Neural progenitor cell (in vitro differentiated cells): ENCODE data around the gene OCA2. TPM values are rescaled to one million over a fixed set of nuclear protein-coding genes. Genes with fewer than 3 reads are reported as not detected.
"Not testable (repeated sequence)": the region's sequence is repeated elsewhere in the genome, so short reads cannot be mapped to it uniquely, and the experiment has no call there.

ENCODE experiments used
- DNase-seq: peaks from one replicate; pipeline ENCODE4 v3.0.0-alpha.2; 2016; ENCODE audit warnings: low spot score
- H2AFZ ChIP-seq: fragments of 200-600 bp; sonication (generic); replicated peaks from 2 replicates; pipeline ENCODE4 v1.6.1; 2016; ENCODE audit warnings: antibody characterized with exemption
- H3F3A ChIP-seq: fragments of 200-600 bp; sonication (generic); 2 replicates; pipeline ENCODE4 v1.6.1; 2016; ENCODE audit warnings: antibody characterized with exemption, low read depth
- H3K27ac ChIP-seq: fragments of 200-600 bp; sonication (generic); 2 replicates; pipeline ENCODE4 v1.5.1; 2016; ENCODE audit warnings: mild to moderate bottlenecking
- H3K27me3 ChIP-seq: fragments of 200-600 bp; sonication (generic); 2 replicates; pipeline ENCODE4 v1.6.1; 2016; ENCODE audit warnings: mild to moderate bottlenecking, moderate library complexity
- H3K36me3 ChIP-seq: fragments of 200-600 bp; sonication (generic); 2 replicates; pipeline ENCODE4 v1.5.1; 2016
- H3K4me1 ChIP-seq: fragments of 200-600 bp; sonication (generic); 2 replicates; pipeline ENCODE4 v1.6.1; 2016; ENCODE audit warnings: mixed run types
- H3K4me2 ChIP-seq: fragments of 200-600 bp; sonication (generic); 2 replicates; pipeline ENCODE4 v1.6.1; 2016
- H3K4me3 ChIP-seq: fragments of 200-600 bp; sonication (generic); 2 replicates; pipeline ENCODE4 v1.5.1; 2016
- H3K79me2 ChIP-seq: fragments of 200-600 bp; sonication (generic); 2 replicates; pipeline ENCODE4 v1.6.1; 2016; ENCODE audit warnings: low read depth
- H3K9ac ChIP-seq: fragments of 200-600 bp; sonication (generic); 2 replicates; pipeline ENCODE4 v1.6.1; 2016
- H3K9me3 ChIP-seq: fragments of 200-600 bp; sonication (generic); 2 replicates; pipeline ENCODE4 v1.5.1; 2016; ENCODE audit warnings: low read depth
- H4K20me1 ChIP-seq: fragments of 200-600 bp; sonication (generic); 2 replicates; pipeline ENCODE4 v1.6.1; 2016; ENCODE audit warnings: low read depth
- H3K27ac Mint-ChIP-seq: 3 replicates; pipeline ENCODE4 v1.8.0; 2021; ENCODE audit warnings: mixed read lengths
- H3K27me3 Mint-ChIP-seq: 2 replicates; pipeline ENCODE4 v1.8.0; 2022; ENCODE audit warnings: low read depth, mild to moderate bottlenecking, inconsistent platforms, moderate library complexity, mixed read lengths; ENCODE audit not compliant: insufficient read depth
- H3K36me3 Mint-ChIP-seq: 3 replicates; pipeline ENCODE4 v1.8.0; 2021; ENCODE audit warnings: mixed read lengths
- H3K4me1 Mint-ChIP-seq: 3 replicates; pipeline ENCODE4 v1.8.0; 2021; ENCODE audit warnings: mixed read lengths
- H3K4me3 Mint-ChIP-seq: 3 replicates; pipeline ENCODE4 v1.8.0; 2021; ENCODE audit warnings: mild to moderate bottlenecking, moderate library complexity, mixed read lengths
- H3K9me3 Mint-ChIP-seq: 3 replicates; pipeline ENCODE4 v1.8.0; 2020; ENCODE audit warnings: mixed read lengths
- CTCF ChIP-seq: fragments of 200-600 bp; sonication (generic); IDR thresholded peaks from 2 replicates; pipeline ENCODE4 v1.5.1; 2017; ENCODE audit warnings: antibody characterized with exemption, mild to moderate bottlenecking
- EZH2 ChIP-seq: fragments of 200-600 bp; sonication (generic); IDR thresholded peaks from 2 replicates; pipeline ENCODE4 v1.6.1; 2017; ENCODE audit warnings: antibody characterized with exemption, mild to moderate bottlenecking, moderate library complexity
- EZH2phosphoT487 ChIP-seq: fragments of 200-600 bp; sonication (generic); IDR thresholded peaks from 2 replicates; pipeline ENCODE4 v1.6.1; 2017; ENCODE audit warnings: antibody characterized with exemption
- total RNA-seq: library from RNA; depleted of rRNA; stranded (reverse); fragments of >200 nt; gene quantifications from 2 replicates; pipeline ENCODE4 v1.2.3, GENCODE V29; 2015; ENCODE audit warnings: low replicate concordance

OCA2 gene
- total RNA-seq, 1 donor from 2014 or later: 1.0 TPM

- Histone ChIP-seq H3K27ac (no peak overlapping the region), H3K36me3 (no peaks in the 10 kb centered on the region), H4K20me1 (no peaks in the 10 kb centered on the region), H3K4me3 (no peak overlapping the region), H3K4me1 (no peaks in the 10 kb centered on the region), H3K9me3 (no peaks in the 10 kb centered on the region), H3K79me2 (no peaks in the 10 kb centered on the region), H3K27me3 (no peaks in the 10 kb centered on the region), H3K4me2 (no peak overlapping the region), H2AFZ (no peak overlapping the region), H3K9ac (no peak overlapping the region), H3F3A (no peaks in the 10 kb centered on the region)
- Mint-ChIP-seq H3K4me3 (no peak overlapping the region), H3K27ac (no peak overlapping the region), H3K4me1 (peaks cover 21% of the 10 kb centered on the region), H3K36me3 (peaks cover 3% of the 10 kb centered on the region), H3K27me3 (peaks cover 2% of the 10 kb centered on the region), H3K9me3 (peaks cover 2% of the 10 kb centered on the region)
- DNase-seq: no peak
- TF ChIP-seq EZH2 (no peak), EZH2phosphoT487 (no peak), CTCF (no peak)
Observed at GRCh38 chr15:27850050-27850449, 249.1 kb downstream of the OCA2 start.

GRCh38 chr15:27848936-27849335 is 250.2 kb downstream of the OCA2 start:
- H3K9me3 ChIP-seq, H3K4me2 ChIP-seq, H2AFZ ChIP-seq, H3K9me3 Mint-ChIP-seq, H3K27ac ChIP-seq, H3K4me3 Mint-ChIP-seq, H3K4me1 ChIP-seq, H3K27me3 Mint-ChIP-seq, H3K27me3 ChIP-seq, H3K36me3 Mint-ChIP-seq, H3F3A ChIP-seq, H3K4me3 ChIP-seq, DNase-seq, H3K36me3 ChIP-seq, H3K79me2 ChIP-seq, H4K20me1 ChIP-seq, H3K9ac ChIP-seq, H3K27ac Mint-ChIP-seq: not testable (repeated sequence)
- H3K4me1 Mint-ChIP-seq: peaks cover 21% of the 10 kb centered on the region

DNA sequence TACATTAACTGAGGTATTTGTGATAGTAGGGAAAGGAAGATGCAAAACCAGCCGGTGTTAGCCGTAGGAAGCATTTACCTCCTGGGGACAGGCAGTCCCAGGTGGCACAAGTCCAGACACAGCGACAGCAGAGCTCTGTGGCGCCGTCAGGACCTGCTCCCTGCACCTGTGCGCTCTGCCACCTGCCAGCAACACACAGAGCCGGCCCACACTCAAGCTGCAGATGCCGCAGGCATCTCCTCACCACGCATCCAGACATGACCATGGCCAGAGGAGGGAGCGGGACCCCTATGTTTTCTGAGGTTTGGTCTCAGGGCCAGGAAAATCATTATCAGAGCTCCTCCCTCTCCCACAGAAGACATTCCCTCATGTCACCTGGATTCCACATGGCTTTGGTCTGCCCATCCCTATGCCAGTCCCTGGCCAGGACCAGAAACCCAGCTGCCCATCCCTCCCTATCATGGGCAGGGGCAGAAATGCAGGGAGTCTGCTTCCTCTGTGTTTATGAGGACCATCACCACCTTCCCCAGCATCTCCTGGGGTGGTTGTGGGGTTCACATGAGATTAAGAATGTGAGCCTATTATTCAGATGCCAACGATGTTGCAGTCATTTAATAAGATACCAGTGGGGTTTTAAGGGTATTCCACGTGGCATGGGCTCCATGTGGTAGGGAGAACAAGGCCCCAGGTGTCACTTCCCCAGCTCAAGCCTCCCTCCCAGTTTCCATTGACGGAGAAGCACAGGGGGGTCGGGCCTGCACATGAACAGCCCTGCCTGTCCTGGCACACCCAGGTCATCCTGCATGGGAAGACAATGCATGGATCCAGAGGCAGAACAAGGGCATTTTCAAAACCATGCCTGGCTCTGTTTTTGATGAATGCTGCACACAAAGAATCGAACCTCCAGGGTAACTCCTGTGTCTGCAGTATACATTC is 251.1 kb downstream of the OCA2 start:
- no peak overlapping the region for H3K4me3 ChIP-seq
- H3K9me3 Mint-ChIP-seq: peaks cover 2% of the 10 kb centered on the region
- H3K9me3 ChIP-seq: no peaks in the 10 kb centered on the region
- no peak overlapping the region for H3K27ac ChIP-seq
- no peaks in the 10 kb centered on the region for H3K79me2 ChIP-seq
- H3K4me1 Mint-ChIP-seq: peaks cover 21% of the 10 kb centered on the region
- TF ChIP-seq EZH2 (no peak), EZH2phosphoT487 (no peak), CTCF (no peak)
- H3K9ac ChIP-seq: no peak overlapping the region
- H3F3A ChIP-seq: no peaks in the 10 kb centered on the region
- H3K27me3 ChIP-seq: no peaks in the 10 kb centered on the region
- H2AFZ ChIP-seq: no peak overlapping the region
- no peak overlapping the region for H3K4me3 Mint-ChIP-seq
- DNase-seq: no peak
- no peaks in the 10 kb centered on the region for H3K4me1 ChIP-seq
- peaks cover 3% of the 10 kb centered on the region for H3K36me3 Mint-ChIP-seq
- H4K20me1 ChIP-seq: no peaks in the 10 kb centered on the region
- no peaks in the 10 kb centered on the region for H3K36me3 ChIP-seq
- no peak overlapping the region for H3K27ac Mint-ChIP-seq
- peaks cover 2% of the 10 kb centered on the region for H3K27me3 Mint-ChIP-seq
- no peak overlapping the region for H3K4me2 ChIP-seq

- no peaks in the 10 kb centered on the region for H3K36me3 ChIP-seq
- DNase-seq: no peak
- no peaks in the 10 kb centered on the region for H3K9me3 ChIP-seq
- no peak overlapping the region for H3K27ac ChIP-seq
- Mint-ChIP-seq H3K27ac (no peak overlapping the region), H3K4me1 (peaks cover 21% of the 10 kb centered on the region), H3K27me3 (peaks cover 2% of the 10 kb centered on the region), H3K4me3 (no peak overlapping the region), H3K36me3 (peaks cover 3% of the 10 kb centered on the region), H3K9me3 (peaks cover 2% of the 10 kb centered on the region)
- no peaks in the 10 kb centered on the region for H3F3A ChIP-seq
- H3K4me3 ChIP-seq: no peak overlapping the region
- no peak overlapping the region for H2AFZ ChIP-seq
- no peaks in the 10 kb centered on the region for H3K27me3 ChIP-seq
- no peaks in the 10 kb centered on the region for H3K4me1 ChIP-seq
- H3K79me2 ChIP-seq: no peaks in the 10 kb centered on the region
- H4K20me1 ChIP-seq: no peaks in the 10 kb centered on the region
- no peak overlapping the region for H3K9ac ChIP-seq
- H3K4me2 ChIP-seq: no peak overlapping the region
- no peak for TF ChIP-seq EZH2phosphoT487
- no peak for TF ChIP-seq EZH2
- TF ChIP-seq CTCF: no peak
Observed at GRCh38 chr15:27846722-27847395, 252.3 kb downstream of the OCA2 start.
